SH-SY5Y (cell line): ENCODE data around the gene RPA1.

Experiments
- GATA2 ChIP-seq: IDR thresholded peaks from 2 replicates; pipeline ENCODE4 v1.6.1; 2011; ENCODE audit warnings: mild to moderate bottlenecking, low read depth, low read length
- GATA3 ChIP-seq: IDR thresholded peaks from 2 replicates; pipeline ENCODE4 v1.6.1; 2011; ENCODE audit warnings: low read depth, mild to moderate bottlenecking, low read length, moderate library complexity

DNA sequence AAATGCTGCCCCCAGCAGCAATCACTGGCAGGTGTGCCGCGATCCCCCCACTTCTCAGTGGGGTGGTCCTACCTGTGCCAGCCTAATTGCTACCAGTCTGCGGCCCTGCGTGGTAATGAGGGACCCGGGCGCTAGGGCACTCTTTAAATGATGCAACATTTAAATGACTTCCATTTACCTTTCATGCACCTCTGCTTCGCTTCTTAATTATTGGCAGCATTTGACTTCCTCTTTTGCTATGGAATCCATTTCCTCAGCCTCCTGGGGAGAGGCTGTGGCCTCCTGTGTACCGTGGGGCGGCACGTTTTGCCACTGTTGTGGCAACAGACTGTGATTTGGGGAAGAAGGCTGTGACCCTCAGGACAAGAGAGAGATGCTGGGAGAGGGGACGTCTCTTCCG lies 86.1 kb downstream of the RPA1 start:
- TF ChIP-seq GATA2, result no peak
- no peak for TF ChIP-seq GATA3
